Measurements from ENCODE around the gene MAML3. TPM values are rescaled to one million over a fixed set of nuclear protein-coding genes. Genes with fewer than 3 reads are reported as not detected.

MAML3 gene
- total and polyA plus RNA-seq, 5 donors from 2014 or later: 0.11 to 1.1 (median 0.16) TPM; not detected in 1

GRCh38 chr4:140070366-140070765 lies 83.6 kb downstream of the MAML3 start:
- Mint-ChIP-seq H3K9me3 (peaks cover 0 to 3% (median 0%) of the 10 kb centered on the region in 7 donors), H3K27me3 (peaks cover 20% of the 10 kb centered on the region), H3K36me3 (peaks cover 3% of the 10 kb centered on the region), H3K4me1 (peaks cover 23 to 40% (median 31%) of the 10 kb centered on the region in 4 donors), H3K27ac (peak overlapping the region; percentile 61 to 93 (median 87)), H3K4me3 (peak overlapping the region; percentile 10 to 75 (median 56))
- Histone ChIP-seq H3K27me3 (ENCODE audit: control insufficient read depth, insufficient read depth, low read length) (peaks cover under 1% of the 10 kb centered on the region), H3K36me3 (ENCODE audit: control insufficient read depth, insufficient read depth, low read length) (no peaks in the 10 kb centered on the region), H3K4me1 (ENCODE audit: control insufficient read depth, insufficient read depth, low read length, poor library complexity, severe bottlenecking) (peaks cover 23% of the 10 kb centered on the region), H3K4me3 (ENCODE audit: low read depth, low read length) (peak overlapping the region; percentile 72), H3K27ac (ENCODE audit: insufficient read depth, low read length, poor library complexity, severe bottlenecking) (peak overlapping the region; percentile 51), H3K9me3 (ENCODE audit: control insufficient read depth in 2 of 2, low read length in 2 of 2) (no peaks in the 10 kb centered on the region)
- ATAC-seq (ENCODE audit: low read depth in 2 of 2) (peak; percentile 43 to 47), DNase-seq (peak in 2 of 3 donors; percentile 21 to 76)

- peaks cover 3% of the 10 kb centered on the region for H3K36me3 Mint-ChIP-seq
- ATAC-seq (ENCODE audit: low read depth in 2 of 2) (no peak), DNase-seq (no peak)
- H3K27ac ChIP-seq (ENCODE audit: insufficient read depth, low read length, poor library complexity, severe bottlenecking): no peak overlapping the region
- peaks cover 5% of the 10 kb centered on the region for H3K27me3 ChIP-seq (ENCODE audit: control insufficient read depth, insufficient read depth, low read length)
- H3K4me3 Mint-ChIP-seq: peak overlapping the region in 1 of 4 donors; percentile 71
- peaks cover 23% of the 10 kb centered on the region for H3K4me1 ChIP-seq (ENCODE audit: control insufficient read depth, insufficient read depth, low read length, poor library complexity, severe bottlenecking)
- H3K9me3 Mint-ChIP-seq: peaks cover 0 to 3% (median 0%) of the 10 kb centered on the region in 7 donors
- no peaks in the 10 kb centered on the region for H3K36me3 ChIP-seq (ENCODE audit: control insufficient read depth, insufficient read depth, low read length)
- H3K4me3 ChIP-seq (ENCODE audit: low read depth, low read length): no peak overlapping the region
- H3K27me3 Mint-ChIP-seq: peaks cover 27% of the 10 kb centered on the region
- H3K4me1 Mint-ChIP-seq: peaks cover 23 to 40% (median 31%) of the 10 kb centered on the region in 4 donors
- no peaks in the 10 kb centered on the region for H3K9me3 ChIP-seq (ENCODE audit: control insufficient read depth in 2 of 2, low read length in 2 of 2)
- H3K27ac Mint-ChIP-seq: peak overlapping the region in 1 of 3 donors; percentile 54
Measured at GRCh38 chr4:140069066-140069465, 84.9 kb downstream of the MAML3 start.

GRCh38 chr4:140068271-140068670 lies 85.7 kb downstream of the MAML3 start:
- ATAC-seq (ENCODE audit: low read depth in 2 of 2) (no peak), DNase-seq (no peak)
- no peak overlapping the region for H3K4me3 Mint-ChIP-seq
- H3K27me3 Mint-ChIP-seq: peaks cover 29% of the 10 kb centered on the region
- Histone ChIP-seq H3K4me3 (ENCODE audit: low read depth, low read length) (no peak overlapping the region), H3K27me3 (ENCODE audit: control insufficient read depth, insufficient read depth, low read length) (peaks cover 7% of the 10 kb centered on the region), H3K36me3 (ENCODE audit: control insufficient read depth, insufficient read depth, low read length) (no peaks in the 10 kb centered on the region), H3K4me1 (ENCODE audit: control insufficient read depth, insufficient read depth, low read length, poor library complexity, severe bottlenecking) (peaks cover 23% of the 10 kb centered on the region), H3K27ac (ENCODE audit: insufficient read depth, low read length, poor library complexity, severe bottlenecking) (no peak overlapping the region), H3K9me3 (ENCODE audit: control insufficient read depth in 2 of 2, low read length in 2 of 2) (no peaks in the 10 kb centered on the region)
- H3K9me3 Mint-ChIP-seq: peaks cover 0 to 2% (median 0%) of the 10 kb centered on the region in 7 donors
- H3K36me3 Mint-ChIP-seq: peaks cover under 1% of the 10 kb centered on the region
- no peak overlapping the region for H3K27ac Mint-ChIP-seq
- peaks cover 21 to 36% (median 29%) of the 10 kb centered on the region in 4 donors for H3K4me1 Mint-ChIP-seq

- Histone ChIP-seq H3K9me3 (ENCODE audit: control insufficient read depth in 2 of 2, low read length in 2 of 2) (no peaks in the 10 kb centered on the region), H3K36me3 (ENCODE audit: control insufficient read depth, insufficient read depth, low read length) (no peaks in the 10 kb centered on the region), H3K27me3 (ENCODE audit: control insufficient read depth, insufficient read depth, low read length) (peaks cover 11% of the 10 kb centered on the region), H3K4me1 (ENCODE audit: control insufficient read depth, insufficient read depth, low read length, poor library complexity, severe bottlenecking) (peaks cover 12% of the 10 kb centered on the region), H3K27ac (ENCODE audit: insufficient read depth, low read length, poor library complexity, severe bottlenecking) (no peak overlapping the region), H3K4me3 (ENCODE audit: low read depth, low read length) (no peak overlapping the region)
- ATAC-seq (ENCODE audit: low read depth in 2 of 2) (no peak), DNase-seq (no peak)
- H3K27me3 Mint-ChIP-seq: peaks cover 37% of the 10 kb centered on the region
- peaks cover 0 to 2% (median 0%) of the 10 kb centered on the region in 7 donors for H3K9me3 Mint-ChIP-seq
- no peaks in the 10 kb centered on the region for H3K36me3 Mint-ChIP-seq
- peaks cover 11 to 23% (median 15%) of the 10 kb centered on the region in 4 donors for H3K4me1 Mint-ChIP-seq
- no peak overlapping the region for H3K27ac Mint-ChIP-seq
- H3K4me3 Mint-ChIP-seq: no peak overlapping the region
Measured at GRCh38 chr4:140066031-140066930, 87.7 kb downstream of the MAML3 start.

GRCh38 chr4:140065393-140065792 lies 88.6 kb downstream of the MAML3 start:
- Histone ChIP-seq H3K4me1 (ENCODE audit: control insufficient read depth, insufficient read depth, low read length, poor library complexity, severe bottlenecking) (peaks cover 3% of the 10 kb centered on the region), H3K27ac (ENCODE audit: insufficient read depth, low read length, poor library complexity, severe bottlenecking) (no peak overlapping the region), H3K36me3 (ENCODE audit: control insufficient read depth, insufficient read depth, low read length) (no peaks in the 10 kb centered on the region), H3K27me3 (ENCODE audit: control insufficient read depth, insufficient read depth, low read length) (peaks cover 11% of the 10 kb centered on the region), H3K9me3 (ENCODE audit: control insufficient read depth in 2 of 2, low read length in 2 of 2) (no peaks in the 10 kb centered on the region), H3K4me3 (ENCODE audit: low read depth, low read length) (no peak overlapping the region)
- Mint-ChIP-seq H3K27me3 (peaks cover 41% of the 10 kb centered on the region), H3K4me1 (peaks cover 3 to 17% (median 6%) of the 10 kb centered on the region in 4 donors), H3K9me3 (peaks cover 0 to 2% (median 0%) of the 10 kb centered on the region in 7 donors), H3K4me3 (no peak overlapping the region), H3K36me3 (no peaks in the 10 kb centered on the region), H3K27ac (peak overlapping the region in 1 of 3 donors; percentile 12)
- DNase-seq (no peak), ATAC-seq (ENCODE audit: low read depth in 2 of 2) (no peak)

- Mint-ChIP-seq H3K36me3 (no peaks in the 10 kb centered on the region), H3K9me3 (peaks cover 0 to 3% (median 0%) of the 10 kb centered on the region in 7 donors), H3K27me3 (peaks cover 51% of the 10 kb centered on the region), H3K4me3 (no peak overlapping the region), H3K4me1 (peaks cover 0 to 7% (median 0%) of the 10 kb centered on the region in 4 donors), H3K27ac (no peak overlapping the region)
- no peak overlapping the region for H3K4me3 ChIP-seq (ENCODE audit: low read depth, low read length)
- DNase-seq (no peak), ATAC-seq (ENCODE audit: low read depth in 2 of 2) (no peak)
- no peaks in the 10 kb centered on the region for H3K9me3 ChIP-seq (ENCODE audit: control insufficient read depth in 2 of 2, low read length in 2 of 2)
- no peaks in the 10 kb centered on the region for H3K4me1 ChIP-seq (ENCODE audit: control insufficient read depth, insufficient read depth, low read length, poor library complexity, severe bottlenecking)
- no peaks in the 10 kb centered on the region for H3K36me3 ChIP-seq (ENCODE audit: control insufficient read depth, insufficient read depth, low read length)
- H3K27ac ChIP-seq (ENCODE audit: insufficient read depth, low read length, poor library complexity, severe bottlenecking): no peak overlapping the region
- H3K27me3 ChIP-seq (ENCODE audit: control insufficient read depth, insufficient read depth, low read length): peaks cover 11% of the 10 kb centered on the region
Measured at GRCh38 chr4:140061659-140062289, 92.2 kb downstream of the MAML3 start.

- no peaks in the 10 kb centered on the region for H3K9me3 ChIP-seq (ENCODE audit: control insufficient read depth in 2 of 2, low read length in 2 of 2)
- no peaks in the 10 kb centered on the region for H3K36me3 ChIP-seq (ENCODE audit: control insufficient read depth, insufficient read depth, low read length)
- H3K4me3 Mint-ChIP-seq: no peak overlapping the region
- H3K9me3 Mint-ChIP-seq: peaks cover 0 to 3% (median 0%) of the 10 kb centered on the region in 7 donors
- peaks cover 0 to 7% (median 0%) of the 10 kb centered on the region in 4 donors for H3K4me1 Mint-ChIP-seq
- no peak for ATAC-seq (ENCODE audit: low read depth in 2 of 2)
- H3K27ac Mint-ChIP-seq: no peak overlapping the region
- H3K27ac ChIP-seq (ENCODE audit: insufficient read depth, low read length, poor library complexity, severe bottlenecking): no peak overlapping the region
- no peaks in the 10 kb centered on the region for H3K4me1 ChIP-seq (ENCODE audit: control insufficient read depth, insufficient read depth, low read length, poor library complexity, severe bottlenecking)
- H3K27me3 ChIP-seq (ENCODE audit: control insufficient read depth, insufficient read depth, low read length): peaks cover 11% of the 10 kb centered on the region
- H3K27me3 Mint-ChIP-seq: peaks cover 52% of the 10 kb centered on the region
- no peak for DNase-seq
- H3K4me3 ChIP-seq (ENCODE audit: low read depth, low read length): no peak overlapping the region
- H3K36me3 Mint-ChIP-seq: no peaks in the 10 kb centered on the region
Measured at GRCh38 chr4:140061194-140061593, 92.8 kb downstream of the MAML3 start.

All from CD4-positive, CD25-positive, alpha-beta regulatory T cell (primary cell).